GM19043 (cell line): ENCODE results near the gene AQP12B.

Experiments
- ATAC-seq: cut with Tn5 transposase; IDR thresholded peaks from one replicate; pipeline ENCODE4 v1.9.1; 2021; ENCODE audit warnings: low read depth; ENCODE audit not compliant: unreplicated experiment

The AQP12B gene

GRCh38 chr2:240650254-240650965, 32.3 kb downstream of the AQP12B start:
- ATAC-seq: no peak

GRCh38 chr2:240649331-240649730, 33.4 kb downstream of the AQP12B start:
- no peak for ATAC-seq

GRCh38 chr2:240648650-240649275, 33.9 kb downstream of the AQP12B start:
- ATAC-seq: no peak

GRCh38 chr2:240648155-240648649, 34.5 kb downstream of the AQP12B start:
- no peak for ATAC-seq

- ATAC-seq: no peak
These were observed 35.1 kb downstream of the AQP12B start for GRCh38 chr2:240647503-240648154.

GRCh38 chr2:240646900-240647502, 35.7 kb downstream of the AQP12B start:
- no peak for ATAC-seq

GRCh38 chr2:240646176-240646899, 36.3 kb downstream of the AQP12B start:
- ATAC-seq: no peak

GRCh38 chr2:240645801-240646175, 36.9 kb downstream of the AQP12B start:
- ATAC-seq: no peak

- no peak for ATAC-seq
These were observed 37.3 kb downstream of the AQP12B start for GRCh38 chr2:240645346-240645745.

- ATAC-seq: no peak
These were observed 37.8 kb downstream of the AQP12B start for GRCh38 chr2:240644859-240645301.

- ATAC-seq: no peak
These were observed 38.5 kb downstream of the AQP12B start for GRCh38 chr2:240644171-240644651.

GRCh38 chr2:240643811-240644150, 38.9 kb downstream of the AQP12B start:
- no peak for ATAC-seq

GRCh38 chr2:240643093-240643810, 39.4 kb downstream of the AQP12B start:
- no peak for ATAC-seq

- no peak for ATAC-seq
These were observed 39.9 kb downstream of the AQP12B start for GRCh38 chr2:240642806-240643092.

- no peak for ATAC-seq
These were observed 40.5 kb downstream of the AQP12B start for GRCh38 chr2:240642061-240642805.

- no peak for ATAC-seq
These were observed 41.7 kb downstream of the AQP12B start for GRCh38 chr2:240640939-240641338.

- ATAC-seq: no peak
These were observed 43.1 kb downstream of the AQP12B start for GRCh38 chr2:240639566-240639965.

- no peak for ATAC-seq
These were observed 44.0 kb downstream of the AQP12B start for GRCh38 chr2:240638512-240639160.

GRCh38 chr2:240637901-240638345, 44.8 kb downstream of the AQP12B start:
- ATAC-seq: no peak
